DMS153 treated with DMSO at 0.1 percent for 48 hours (cell line): ENCODE data around the gene SLC25A13.
"Not testable (repeated sequence)": the region's sequence is repeated elsewhere in the genome, so short reads cannot be mapped to it uniquely, and the experiment has no call there.

Source experiments
- DNase-seq: peaks from one replicate; lab custom pipeline; 2025; ENCODE audit not compliant: unreplicated experiment; lab: John Stamatoyannopoulos, UW

The SLC25A13 gene

DNA sequence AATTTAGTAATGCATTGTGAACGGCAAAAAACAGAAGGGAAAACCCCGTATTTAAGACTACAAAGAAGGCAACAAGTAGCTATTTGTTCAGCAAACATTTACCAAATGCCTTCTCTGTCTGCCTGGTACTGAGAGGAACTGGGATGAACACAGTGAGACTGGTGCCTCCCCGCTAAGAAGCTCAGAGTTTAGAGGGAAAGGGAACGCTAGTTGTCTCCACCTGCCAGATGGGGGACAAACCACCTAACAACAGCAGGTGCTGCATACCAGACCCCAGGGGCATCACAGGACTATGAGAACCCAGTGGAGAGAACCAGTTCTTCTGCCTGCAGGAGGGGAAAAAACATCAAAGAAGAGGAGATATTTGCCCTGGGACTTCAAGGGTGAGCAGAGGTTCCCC is 147.1 kb downstream of the SLC25A13 start:
- DNase-seq, result no peak

DNA sequence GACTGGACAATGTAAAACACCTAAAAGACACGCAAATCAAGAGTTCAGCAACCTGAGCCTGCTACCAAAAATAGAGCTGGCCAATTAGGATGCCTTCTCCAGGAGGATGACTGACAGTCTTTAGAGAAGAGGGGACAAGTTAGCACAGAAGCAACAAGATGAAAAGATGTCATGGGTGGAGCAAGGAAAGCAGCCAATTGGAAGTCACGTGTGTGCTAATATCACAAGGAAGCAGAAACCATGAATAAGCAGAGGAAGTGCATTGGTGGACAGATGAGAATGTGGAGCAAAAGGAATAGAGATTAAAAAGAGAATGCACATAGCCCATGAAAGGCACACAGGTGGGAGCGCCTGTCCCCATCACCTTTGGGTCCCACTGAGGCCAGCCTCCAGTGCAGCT is 148.1 kb downstream of the SLC25A13 start:
- no peak for DNase-seq

- DNase-seq, result no peak
Measured at GRCh38 chr7:96169439-96169838, 152.5 kb downstream of the SLC25A13 start.

DNA sequence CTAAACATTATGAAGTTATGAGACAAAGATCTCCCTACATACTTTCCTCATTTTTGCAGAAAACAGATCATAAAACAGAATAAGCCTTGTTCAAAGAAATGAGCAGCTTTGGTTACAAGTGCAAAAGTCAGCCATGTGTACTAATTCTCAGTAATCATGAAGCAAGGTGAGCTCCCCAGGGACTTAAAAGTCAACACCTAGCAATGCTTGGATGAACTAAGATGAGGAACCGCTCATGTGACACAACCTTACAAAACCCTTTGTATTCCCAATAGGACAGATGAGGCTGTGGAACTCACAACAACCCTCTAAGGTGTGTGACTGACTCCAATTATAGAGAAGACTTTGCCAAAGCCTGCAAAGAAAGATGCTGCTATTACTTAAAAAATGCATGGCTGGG is 154.5 kb downstream of the SLC25A13 start:
- DNase-seq, result no peak

GRCh38 chr7:96161897-96162296 is 160.0 kb downstream of the SLC25A13 start:
- DNase-seq, result no peak

GRCh38 chr7:96157856-96158255 is 164.0 kb downstream of the SLC25A13 start:
- no peak for DNase-seq

DNA sequence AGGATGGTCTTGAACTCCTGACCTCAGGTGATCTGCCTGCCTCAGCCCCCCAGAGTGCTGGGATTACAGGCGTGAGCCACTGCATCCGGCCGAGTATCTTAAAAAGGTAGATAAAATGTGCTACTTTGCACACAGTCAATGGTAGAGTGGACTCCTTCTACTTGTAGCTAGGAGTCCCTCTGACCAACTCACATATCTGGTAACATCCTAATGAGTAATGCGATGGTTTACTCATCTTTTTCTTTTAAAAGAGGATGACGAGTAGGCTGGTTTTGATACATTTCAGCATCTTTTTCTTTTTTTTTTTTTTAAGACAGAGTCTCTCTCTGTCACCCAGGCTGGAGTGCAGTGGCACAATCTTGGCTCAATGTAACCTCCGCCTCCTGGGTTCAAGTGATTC is 167.4 kb downstream of the SLC25A13 start:
- not testable (repeated sequence) for DNase-seq

GRCh38 chr7:96152706-96153105 is 169.2 kb downstream of the SLC25A13 start:
- no peak for DNase-seq

GRCh38 chr7:96151889-96152288 is 170.0 kb downstream of the SLC25A13 start:
- no peak for DNase-seq

DNA sequence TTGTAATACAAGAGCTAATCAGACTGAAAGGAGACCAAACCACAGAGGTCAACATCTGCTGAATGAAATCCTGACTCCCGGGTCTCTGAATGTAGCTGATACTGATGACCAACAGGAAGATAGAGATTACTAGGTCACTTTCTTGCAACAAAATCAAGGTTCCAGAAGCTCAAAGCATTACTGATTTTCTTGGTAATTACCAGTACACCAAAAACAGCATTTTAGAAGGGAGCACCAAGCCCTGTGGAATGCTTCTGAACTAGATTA is 177.7 kb downstream of the SLC25A13 start:
- no peak for DNase-seq

GRCh38 chr7:96143495-96144259 is 178.2 kb downstream of the SLC25A13 start:
- DNase-seq, result no peak

GRCh38 chr7:96136600-96137239 is 185.2 kb downstream of the SLC25A13 start:
- peak; percentile 84 for DNase-seq

DNA sequence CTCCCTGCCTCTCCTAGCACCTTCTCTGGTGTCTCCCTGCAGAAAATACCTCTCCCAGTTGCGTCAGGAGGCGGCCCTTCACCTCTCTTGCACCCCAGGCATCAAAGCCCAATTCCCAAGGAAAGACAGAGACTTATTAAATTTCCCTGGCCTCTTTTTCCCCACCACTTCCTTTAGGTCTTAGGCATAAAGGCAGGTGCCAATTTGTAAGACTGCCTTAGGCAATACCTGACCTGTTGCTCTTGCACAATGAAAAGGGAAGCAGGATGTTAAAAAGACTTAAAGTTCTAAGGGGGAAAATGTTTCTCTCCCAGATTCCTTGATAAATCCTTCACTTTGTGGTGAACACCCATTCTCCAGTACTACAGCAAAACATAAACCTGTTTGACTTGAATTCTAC is 186.7 kb downstream of the SLC25A13 start:
- DNase-seq, result no peak

DNA sequence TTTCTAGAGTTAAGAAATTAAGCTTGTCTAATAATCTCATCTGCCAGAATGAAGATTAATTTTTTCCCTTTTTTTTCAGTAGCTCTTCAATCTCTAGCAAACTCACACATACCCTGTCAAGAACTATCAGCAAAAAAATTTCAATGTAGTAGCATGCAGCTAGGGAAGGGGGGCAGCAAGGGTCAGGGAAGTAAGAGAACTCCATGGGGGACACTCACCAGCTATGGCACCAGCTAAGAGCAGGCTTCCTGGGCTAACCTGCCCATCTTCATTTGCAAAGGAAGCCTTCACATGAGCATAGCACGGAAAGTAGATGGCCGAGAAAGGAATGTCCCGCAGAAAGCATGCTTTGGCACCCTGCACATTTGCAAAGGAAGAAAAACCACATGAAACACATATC is 190.4 kb downstream of the SLC25A13 start:
- no peak for DNase-seq

- no peak for DNase-seq
Measured at GRCh38 chr7:96127746-96128145, 194.2 kb downstream of the SLC25A13 start.

DNA sequence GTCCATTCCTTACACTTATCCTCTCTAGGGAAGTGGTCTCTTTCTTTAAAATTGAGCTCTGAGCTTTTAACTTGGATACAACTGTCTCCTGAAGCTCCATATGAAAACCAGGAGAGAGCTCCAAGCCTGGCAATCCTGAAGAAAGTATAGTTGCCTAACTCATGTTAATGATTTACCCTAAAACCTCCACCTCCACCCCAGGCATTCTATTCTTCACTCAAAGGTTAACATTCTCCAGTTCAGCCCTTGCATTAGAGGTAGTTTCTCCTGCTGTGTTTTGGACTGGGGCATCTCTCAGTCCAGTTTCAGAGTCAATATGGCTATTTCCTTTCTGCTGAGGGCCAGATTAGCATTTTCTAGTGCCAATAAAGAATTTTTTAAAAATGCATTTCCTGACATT is 195.5 kb downstream of the SLC25A13 start:
- no peak for DNase-seq

GRCh38 chr7:96122746-96123145 is 199.2 kb downstream of the SLC25A13 start:
- DNase-seq, result no peak

DNA sequence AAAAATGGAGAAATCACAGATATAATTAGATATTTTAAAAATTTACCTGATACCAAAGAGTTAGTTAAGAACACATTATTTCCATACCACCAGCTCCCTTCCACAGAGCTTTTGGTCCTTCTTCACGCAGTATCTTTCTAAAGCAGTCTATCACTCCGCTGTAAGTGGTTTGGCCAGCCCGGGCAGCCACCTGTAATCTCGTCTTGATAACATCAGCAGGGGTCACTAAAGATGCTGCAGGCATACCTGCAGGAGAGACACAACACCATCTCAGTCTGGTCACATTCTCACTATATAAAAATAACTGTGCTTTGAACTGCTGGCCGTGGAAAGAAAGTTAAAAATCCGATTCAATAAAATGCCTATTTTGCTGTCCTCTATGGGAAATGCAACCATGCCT is 200.1 kb downstream of the SLC25A13 start:
- DNase-seq, result no peak

DNA sequence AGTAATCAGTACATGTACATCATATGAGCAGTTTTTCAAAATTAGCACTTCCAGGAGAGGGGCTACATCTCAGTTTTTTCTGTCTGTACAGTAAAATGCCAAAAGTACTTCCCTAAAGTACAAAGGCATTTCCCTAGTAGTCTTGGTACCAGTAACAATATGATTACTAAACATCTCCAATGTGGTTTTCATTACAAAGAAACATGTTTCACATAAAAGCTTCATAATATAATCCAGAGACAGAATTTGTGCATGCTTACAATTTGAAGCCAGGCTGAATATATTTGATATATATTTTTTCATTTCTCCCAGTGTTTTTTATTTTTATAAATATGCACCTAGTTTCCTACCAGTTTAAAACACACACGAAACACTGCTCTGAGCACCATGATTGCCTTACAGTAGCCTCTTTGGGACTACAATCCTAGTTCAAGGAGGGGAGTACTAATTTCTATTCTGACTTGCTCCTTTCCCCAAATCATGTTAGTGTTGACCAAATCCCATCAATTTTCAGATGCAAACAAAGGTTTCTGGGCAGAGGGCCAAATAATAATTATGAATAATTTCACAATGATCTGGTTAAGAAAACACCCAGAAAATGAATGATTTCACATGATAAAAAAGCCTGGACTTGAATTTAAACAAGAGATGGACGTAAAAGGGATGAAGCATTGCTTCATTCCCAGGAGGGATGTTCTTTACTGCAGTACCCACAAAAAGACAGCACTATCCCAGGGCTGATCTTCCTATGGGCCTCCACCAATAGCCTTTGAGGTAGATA is 201.3 kb downstream of the SLC25A13 start:
- no peak for DNase-seq

DNA sequence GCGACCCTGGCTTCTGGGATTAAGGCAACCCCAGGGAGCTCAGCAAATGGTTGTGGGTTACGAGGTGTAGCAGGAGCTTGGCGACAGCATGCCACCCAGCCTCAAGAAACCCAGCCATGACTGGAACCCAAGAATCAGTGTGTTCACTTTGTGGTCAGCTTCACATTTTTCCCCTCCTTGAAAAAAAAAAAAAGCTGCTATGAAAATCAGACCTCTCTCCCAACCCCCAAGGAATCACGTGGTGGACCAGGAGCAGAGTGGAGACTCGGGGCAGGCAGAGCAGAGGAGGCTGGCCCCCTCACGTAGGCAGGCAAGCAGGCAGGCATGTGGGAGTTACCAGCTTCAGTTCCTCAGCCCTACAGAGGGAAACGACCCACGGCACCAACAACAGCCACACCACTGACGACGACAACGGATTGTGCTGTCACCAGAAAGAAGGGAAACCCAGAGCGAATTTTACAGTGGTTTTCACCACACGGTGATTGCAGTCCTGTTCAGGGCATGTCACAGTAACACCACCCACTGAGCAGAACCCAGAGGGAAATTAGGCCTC is 203.4 kb downstream of the SLC25A13 start:
- DNase-seq, result no peak

GRCh38 chr7:96116173-96116572 is 205.7 kb downstream of the SLC25A13 start:
- DNase-seq, result no peak

GRCh38 chr7:96114190-96114589 is 207.7 kb downstream of the SLC25A13 start:
- no peak for DNase-seq
